ENCODE measurements around the gene CCT7. TPM values are rescaled to one million over a fixed set of nuclear protein-coding genes. Genes with fewer than 3 reads are reported as not detected.

Gene CCT7
- total RNA-seq, 1 donor from 2014 or later: 359 TPM

DNA sequence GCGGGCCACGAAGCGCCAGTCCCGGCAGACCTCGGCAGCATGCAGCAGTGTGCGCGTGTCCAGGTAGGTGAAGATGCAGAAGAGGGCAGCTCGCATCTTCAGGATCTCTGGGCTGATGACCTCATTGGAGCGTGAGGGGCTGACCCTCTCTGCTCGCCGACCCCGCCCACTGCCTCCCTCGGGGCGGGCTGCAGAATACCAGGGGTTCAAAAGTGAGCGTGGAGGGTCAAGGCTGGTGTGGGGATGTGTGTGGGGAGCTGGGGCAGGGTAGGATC lies 30.2 kb downstream of the CCT7 start:
- Histone ChIP-seq H2AFZ (ENCODE audit: low read depth, low read length) (no peak overlapping the region), H3K4me2 (ENCODE audit: low read length) (no peak overlapping the region), H3K79me2 (ENCODE audit: insufficient read depth, low read length) (no peaks in the 10 kb centered on the region), H3K9me3 (ENCODE audit: insufficient read depth, low read depth, low read length) (no peaks in the 10 kb centered on the region), H3K27ac (ENCODE audit: low read depth, low read length) (no peak overlapping the region), H3K4me1 (ENCODE audit: insufficient read depth, low read length) (peaks cover 4% of the 10 kb centered on the region), H3K4me3 (ENCODE audit: insufficient read depth, low read depth, low read length) (no peak overlapping the region), H3K27me3 (ENCODE audit: insufficient read depth, low read length) (peaks cover 20% of the 10 kb centered on the region), H3K9ac (ENCODE audit: low read length) (no peak overlapping the region), H3K36me3 (ENCODE audit: insufficient read depth, low read length) (no peaks in the 10 kb centered on the region), H4K20me1 (ENCODE audit: insufficient read depth, low read length) (peaks cover 27% of the 10 kb centered on the region)
- FAIRE-seq (no peak), DNase-seq (ENCODE audit: low read depth) (no peak)
- H3K27ac Mint-ChIP-seq (ENCODE audit: unreplicated experiment): no peak overlapping the region
- peaks cover 14% of the 10 kb centered on the region for H3K4me1 Mint-ChIP-seq (ENCODE audit: low read depth, unreplicated experiment)
- peaks cover 19% of the 10 kb centered on the region for H3K27me3 Mint-ChIP-seq (ENCODE audit: low read depth, unreplicated experiment)
- H3K9me3 Mint-ChIP-seq (ENCODE audit: unreplicated experiment): no peaks in the 10 kb centered on the region
- H3K36me3 Mint-ChIP-seq (ENCODE audit: low read depth, unreplicated experiment): peaks cover 22% of the 10 kb centered on the region
- H3K4me3 Mint-ChIP-seq (ENCODE audit: unreplicated experiment): no peak overlapping the region
- TF ChIP-seq, protein P1, sequence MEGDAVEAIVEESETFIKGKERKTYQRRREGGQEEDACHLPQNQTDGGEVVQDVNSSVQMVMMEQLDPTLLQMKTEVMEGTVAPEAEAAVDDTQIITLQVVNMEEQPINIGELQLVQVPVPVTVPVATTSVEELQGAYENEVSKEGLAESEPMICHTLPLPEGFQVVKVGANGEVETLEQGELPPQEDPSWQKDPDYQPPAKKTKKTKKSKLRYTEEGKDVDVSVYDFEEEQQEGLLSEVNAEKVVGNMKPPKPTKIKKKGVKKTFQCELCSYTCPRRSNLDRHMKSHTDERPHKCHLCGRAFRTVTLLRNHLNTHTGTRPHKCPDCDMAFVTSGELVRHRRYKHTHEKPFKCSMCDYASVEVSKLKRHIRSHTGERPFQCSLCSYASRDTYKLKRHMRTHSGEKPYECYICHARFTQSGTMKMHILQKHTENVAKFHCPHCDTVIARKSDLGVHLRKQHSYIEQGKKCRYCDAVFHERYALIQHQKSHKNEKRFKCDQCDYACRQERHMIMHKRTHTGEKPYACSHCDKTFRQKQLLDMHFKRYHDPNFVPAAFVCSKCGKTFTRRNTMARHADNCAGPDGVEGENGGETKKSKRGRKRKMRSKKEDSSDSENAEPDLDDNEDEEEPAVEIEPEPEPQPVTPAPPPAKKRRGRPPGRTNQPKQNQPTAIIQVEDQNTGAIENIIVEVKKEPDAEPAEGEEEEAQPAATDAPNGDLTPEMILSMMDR (IDR thresholded peaks at IDR 0.05; ENCODE audit: insufficient read depth, low read depth, low read length): no peak
- no peak for TF ChIP-seq EZH2 (IDR thresholded peaks at IDR 0.05; ENCODE audit: insufficient read depth, low read length)

DNA sequence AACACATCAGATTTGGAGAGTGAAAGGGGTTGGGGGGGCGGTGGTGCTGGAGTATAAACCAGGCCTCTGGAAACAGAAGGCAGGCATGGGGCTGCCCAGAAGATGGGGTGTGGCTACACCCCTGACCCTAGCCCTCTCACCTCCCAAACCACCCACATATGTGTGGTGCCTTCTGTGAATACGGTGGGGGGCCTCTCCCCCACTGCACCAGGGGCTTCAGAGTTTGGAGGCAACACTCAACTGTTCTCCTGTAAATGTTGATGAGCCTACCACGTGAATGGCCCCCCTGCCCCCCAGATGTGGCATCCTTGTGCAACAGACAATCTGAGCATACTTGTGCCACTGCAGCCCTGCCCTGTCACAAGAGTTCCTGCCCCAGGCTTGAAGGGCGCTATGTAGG lies 30.7 kb downstream of the CCT7 start:
- H3K4me3 ChIP-seq (ENCODE audit: insufficient read depth, low read depth, low read length): no peak overlapping the region
- Mint-ChIP-seq H3K4me3 (ENCODE audit: unreplicated experiment) (no peak overlapping the region), H3K27me3 (ENCODE audit: low read depth, unreplicated experiment) (peaks cover 20% of the 10 kb centered on the region), H3K36me3 (ENCODE audit: low read depth, unreplicated experiment) (peaks cover 17% of the 10 kb centered on the region), H3K4me1 (ENCODE audit: low read depth, unreplicated experiment) (peaks cover 14% of the 10 kb centered on the region), H3K9me3 (ENCODE audit: unreplicated experiment) (no peaks in the 10 kb centered on the region), H3K27ac (ENCODE audit: unreplicated experiment) (no peak overlapping the region)
- H3K27ac ChIP-seq (ENCODE audit: low read depth, low read length): no peak overlapping the region
- TF ChIP-seq EZH2 (IDR thresholded peaks at IDR 0.05; ENCODE audit: insufficient read depth, low read length): no peak
- TF ChIP-seq, protein P1 (IDR thresholded peaks at IDR 0.05; ENCODE audit: insufficient read depth, low read depth, low read length): no peak
- H4K20me1 ChIP-seq (ENCODE audit: insufficient read depth, low read length): peaks cover 27% of the 10 kb centered on the region
- H3K36me3 ChIP-seq (ENCODE audit: insufficient read depth, low read length): no peaks in the 10 kb centered on the region
- no peaks in the 10 kb centered on the region for H3K79me2 ChIP-seq (ENCODE audit: insufficient read depth, low read length)
- FAIRE-seq (no peak), DNase-seq (ENCODE audit: low read depth) (no peak)
- peaks cover 22% of the 10 kb centered on the region for H3K27me3 ChIP-seq (ENCODE audit: insufficient read depth, low read length)
- H3K4me2 ChIP-seq (ENCODE audit: low read length): no peak overlapping the region
- no peak overlapping the region for H3K9ac ChIP-seq (ENCODE audit: low read length)
- no peaks in the 10 kb centered on the region for H3K9me3 ChIP-seq (ENCODE audit: insufficient read depth, low read depth, low read length)
- no peak overlapping the region for H2AFZ ChIP-seq (ENCODE audit: low read depth, low read length)
- peaks cover 5% of the 10 kb centered on the region for H3K4me1 ChIP-seq (ENCODE audit: insufficient read depth, low read length)

DNA sequence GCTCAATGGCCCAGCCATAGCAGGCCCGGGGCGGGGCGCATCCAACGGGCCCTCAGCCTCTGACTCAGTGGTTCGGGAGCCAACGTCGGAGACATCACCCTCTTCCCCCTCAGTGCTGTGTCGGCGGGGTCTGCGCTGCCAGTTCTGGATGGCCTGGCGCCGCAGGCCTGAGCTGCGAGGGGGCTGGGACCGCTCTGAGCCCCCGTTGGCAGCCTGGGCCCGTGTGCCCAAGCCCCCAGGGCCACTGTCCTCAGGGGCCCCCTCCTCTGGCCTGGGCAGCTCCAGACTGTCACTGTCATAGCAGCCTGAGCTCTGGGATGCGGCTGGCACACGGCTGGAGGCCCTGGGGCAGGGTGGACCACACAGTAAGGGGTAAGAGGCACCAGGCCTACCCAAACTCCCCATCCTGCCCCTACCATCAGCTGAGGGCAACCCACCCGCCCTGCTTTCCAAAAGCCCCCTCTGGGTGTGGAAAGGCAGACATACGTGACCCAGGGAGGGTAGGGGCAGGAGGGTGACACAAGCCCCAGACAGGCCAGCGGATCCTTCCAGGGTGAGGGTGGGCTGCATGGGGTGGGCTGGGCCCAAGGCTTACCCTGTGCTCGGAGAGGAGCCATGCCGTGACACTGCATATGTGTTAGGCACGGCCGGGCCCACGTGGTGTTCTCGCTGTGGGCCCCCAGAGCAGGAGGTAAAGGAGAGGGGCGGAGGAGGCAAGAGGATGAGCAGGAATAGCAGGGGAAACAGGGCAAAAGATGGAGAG lies 31.4 kb downstream of the CCT7 start:
- DNase-seq (ENCODE audit: low read depth) (no peak), FAIRE-seq (no peak)
- peaks cover 23% of the 10 kb centered on the region for H4K20me1 ChIP-seq (ENCODE audit: insufficient read depth, low read length)
- H3K36me3 ChIP-seq (ENCODE audit: insufficient read depth, low read length): no peaks in the 10 kb centered on the region
- TF ChIP-seq, protein P1 (IDR thresholded peaks at IDR 0.05; ENCODE audit: insufficient read depth, low read depth, low read length): no peak
- no peak for TF ChIP-seq EZH2 (IDR thresholded peaks at IDR 0.05; ENCODE audit: insufficient read depth, low read length)
- H3K4me1 ChIP-seq (ENCODE audit: insufficient read depth, low read length): peaks cover 5% of the 10 kb centered on the region
- H2AFZ ChIP-seq (ENCODE audit: low read depth, low read length): no peak overlapping the region
- no peak overlapping the region for H3K4me3 ChIP-seq (ENCODE audit: insufficient read depth, low read depth, low read length)
- H3K27ac ChIP-seq (ENCODE audit: low read depth, low read length): no peak overlapping the region
- Mint-ChIP-seq H3K4me1 (ENCODE audit: low read depth, unreplicated experiment) (peaks cover 14% of the 10 kb centered on the region), H3K9me3 (ENCODE audit: unreplicated experiment) (no peaks in the 10 kb centered on the region), H3K27ac (ENCODE audit: unreplicated experiment) (no peak overlapping the region), H3K36me3 (ENCODE audit: low read depth, unreplicated experiment) (peaks cover 16% of the 10 kb centered on the region), H3K4me3 (ENCODE audit: unreplicated experiment) (no peak overlapping the region), H3K27me3 (ENCODE audit: low read depth, unreplicated experiment) (peaks cover 27% of the 10 kb centered on the region)
- H3K9ac ChIP-seq (ENCODE audit: low read length): no peak overlapping the region
- no peaks in the 10 kb centered on the region for H3K79me2 ChIP-seq (ENCODE audit: insufficient read depth, low read length)
- H3K9me3 ChIP-seq (ENCODE audit: insufficient read depth, low read depth, low read length): no peaks in the 10 kb centered on the region
- no peak overlapping the region for H3K4me2 ChIP-seq (ENCODE audit: low read length)
- peaks cover 29% of the 10 kb centered on the region for H3K27me3 ChIP-seq (ENCODE audit: insufficient read depth, low read length)

All from astrocyte (in vitro differentiated cells and primary cell).